RPMI8226 (cell line): ENCODE results near the gene AHDC1.
"Not testable (repeated sequence)": the region's sequence is repeated elsewhere in the genome, so short reads cannot be mapped to it uniquely, and the experiment has no call there.

Source experiments
- DNase-seq: peaks from one replicate; pipeline ENCODE4 v3.0.0-alpha.2; 2015

The AHDC1 gene

GRCh38 chr1:27548858-27549719, 54.9 kb downstream of the AHDC1 start:
- no peak for DNase-seq

- DNase-seq, result no peak
These were observed 55.6 kb downstream of the AHDC1 start for GRCh38 chr1:27548136-27548853.

- DNase-seq, result no peak
These were observed 56.5 kb downstream of the AHDC1 start for GRCh38 chr1:27547220-27548116.

- DNase-seq, result no peak
These were observed 58.1 kb downstream of the AHDC1 start for GRCh38 chr1:27545876-27546275.

GRCh38 chr1:27545271-27545670, 58.7 kb downstream of the AHDC1 start:
- no peak for DNase-seq

- no peak for DNase-seq
These were observed 59.1 kb downstream of the AHDC1 start for GRCh38 chr1:27544834-27545233.

GRCh38 chr1:27543284-27543683, 60.7 kb downstream of the AHDC1 start:
- DNase-seq, result no peak

- DNase-seq, result no peak
These were observed 61.3 kb downstream of the AHDC1 start for GRCh38 chr1:27542463-27543273.

- no peak for DNase-seq
These were observed 63.8 kb downstream of the AHDC1 start for GRCh38 chr1:27539901-27540861.

- DNase-seq, result no peak
These were observed 65.2 kb downstream of the AHDC1 start for GRCh38 chr1:27538793-27539192.

- DNase-seq, result not testable (repeated sequence)
These were observed 65.7 kb downstream of the AHDC1 start for GRCh38 chr1:27538305-27538676.

GRCh38 chr1:27536767-27537166, 67.2 kb downstream of the AHDC1 start:
- no peak for DNase-seq

- no peak for DNase-seq
These were observed 67.8 kb downstream of the AHDC1 start for GRCh38 chr1:27536010-27536757.

- DNase-seq, result no peak
These were observed 68.6 kb downstream of the AHDC1 start for GRCh38 chr1:27535386-27535785.

- DNase-seq, result no peak
These were observed 71.8 kb downstream of the AHDC1 start for GRCh38 chr1:27531959-27532685.

GRCh38 chr1:27530192-27530591, 73.8 kb downstream of the AHDC1 start:
- no peak for DNase-seq

- DNase-seq, result no peak
These were observed 74.3 kb downstream of the AHDC1 start for GRCh38 chr1:27529704-27530018.

- no peak for DNase-seq
These were observed 74.9 kb downstream of the AHDC1 start for GRCh38 chr1:27528818-27529703.
